GM18870 (cell line): ENCODE data around the gene GGT6.
"Not testable (repeated sequence)": the region's sequence is repeated elsewhere in the genome, so short reads cannot be mapped to it uniquely, and the experiment has no call there.

Experiments
- ATAC-seq: cut with Tn5 transposase; IDR thresholded peaks from one replicate; pipeline ENCODE4 v1.9.1; 2021; ENCODE audit warnings: moderate library complexity; ENCODE audit not compliant: unreplicated experiment

Gene GGT6, protein sequence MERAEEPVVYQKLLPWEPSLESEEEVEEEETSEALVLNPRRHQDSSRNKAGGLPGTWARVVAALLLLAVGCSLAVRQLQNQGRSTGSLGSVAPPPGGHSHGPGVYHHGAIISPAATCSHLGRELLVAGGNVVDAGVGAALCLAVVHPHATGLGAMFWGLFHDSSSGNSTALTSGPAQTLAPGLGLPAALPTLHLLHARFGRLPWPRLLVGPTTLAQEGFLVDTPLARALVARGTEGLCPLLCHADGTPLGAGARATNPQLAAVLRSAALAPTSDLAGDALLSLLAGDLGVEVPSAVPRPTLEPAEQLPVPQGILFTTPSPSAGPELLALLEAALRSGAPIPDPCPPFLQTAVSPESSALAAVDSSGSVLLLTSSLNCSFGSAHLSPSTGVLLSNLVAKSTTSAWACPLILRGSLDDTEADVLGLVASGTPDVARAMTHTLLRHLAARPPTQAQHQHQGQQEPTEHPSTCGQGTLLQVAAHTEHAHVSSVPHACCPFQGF

DNA sequence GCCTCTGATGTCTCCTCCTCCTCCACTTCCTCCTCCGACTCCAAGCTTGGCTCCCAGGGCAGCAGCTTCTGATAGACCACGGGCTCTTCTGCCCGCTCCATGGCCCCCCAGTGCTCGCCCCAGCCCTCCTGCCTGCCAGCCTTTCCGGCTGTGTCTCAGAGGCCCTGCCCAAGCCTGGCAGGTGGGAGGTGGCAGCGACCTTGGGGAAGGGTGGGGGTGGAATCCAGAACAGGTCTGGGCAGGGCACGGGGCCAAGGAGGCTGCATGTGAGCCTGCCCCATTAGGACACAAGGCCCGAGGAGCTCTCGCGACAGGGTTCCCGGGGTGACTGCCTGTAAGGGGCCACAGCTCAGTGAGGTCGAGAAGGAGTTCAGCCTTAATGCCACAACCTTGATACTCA, at the start of gene GGT6:
GGT6 (minus strand) TSS at position 157 of the 400 bp plus-strand sequence; CDS start at position 101, 56 bp downstream.
- no peak for ATAC-seq

DNA sequence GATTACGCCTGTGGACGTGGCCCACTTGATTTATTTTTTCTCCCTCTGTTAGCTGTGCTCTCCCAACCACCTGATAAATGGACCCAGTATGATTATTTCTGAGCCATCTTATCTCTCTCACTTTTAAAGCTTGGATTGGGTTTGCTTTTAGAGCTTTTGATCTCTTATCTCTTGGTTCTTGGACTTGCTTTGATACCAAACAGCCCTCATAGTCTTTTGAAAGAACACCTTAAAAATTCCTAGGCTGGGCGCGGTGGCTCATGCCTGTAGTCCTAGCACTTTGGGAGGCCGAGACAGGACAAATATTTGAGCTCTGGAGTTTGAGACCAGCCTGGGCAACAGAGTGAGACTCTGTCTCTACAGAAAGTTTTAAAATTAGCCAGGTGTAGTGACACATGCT, 49.8 kb upstream of the GGT6 start:
- ATAC-seq: no peak

DNA sequence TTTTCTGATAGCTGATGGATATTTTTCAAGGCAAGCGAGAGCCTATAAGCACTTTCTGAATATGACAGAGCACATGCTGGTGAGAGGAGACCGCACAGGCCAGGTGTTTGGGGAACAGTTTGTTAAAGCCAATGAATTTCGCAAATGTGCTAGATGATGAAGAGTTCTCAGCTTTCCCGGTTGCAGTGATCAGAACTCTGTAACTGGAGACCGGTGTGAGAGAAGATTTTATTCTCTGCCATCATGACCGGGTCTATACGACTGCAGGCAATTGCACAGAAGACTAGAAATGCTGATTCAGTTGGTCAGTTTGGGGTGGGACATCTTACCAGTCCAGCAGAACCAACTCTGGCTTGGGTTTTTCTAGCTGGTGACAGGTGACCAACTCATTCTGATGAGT, 49.4 kb upstream of the GGT6 start:
- ATAC-seq: no peak

DNA sequence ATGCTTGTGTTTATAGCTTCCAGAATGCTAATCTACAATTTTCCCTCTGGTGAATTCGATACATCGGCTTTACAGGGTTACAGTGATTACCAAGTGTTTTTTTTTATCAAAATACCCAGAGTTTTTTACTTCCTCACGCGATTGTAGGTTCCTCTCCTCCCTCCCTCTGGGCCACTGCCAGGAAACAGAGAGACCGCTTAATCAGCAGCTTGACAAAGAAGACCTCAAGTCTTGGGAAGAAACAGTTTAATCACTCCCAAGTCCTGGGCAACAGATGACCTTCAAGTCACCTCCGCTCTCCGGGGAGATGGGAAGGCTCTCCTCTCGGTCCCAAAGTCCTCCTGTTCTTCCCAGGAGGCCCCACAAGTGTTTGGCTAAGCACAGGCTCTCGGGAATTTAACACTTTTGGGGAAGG, 47.4 kb upstream of the GGT6 start:
- no peak for ATAC-seq

DNA sequence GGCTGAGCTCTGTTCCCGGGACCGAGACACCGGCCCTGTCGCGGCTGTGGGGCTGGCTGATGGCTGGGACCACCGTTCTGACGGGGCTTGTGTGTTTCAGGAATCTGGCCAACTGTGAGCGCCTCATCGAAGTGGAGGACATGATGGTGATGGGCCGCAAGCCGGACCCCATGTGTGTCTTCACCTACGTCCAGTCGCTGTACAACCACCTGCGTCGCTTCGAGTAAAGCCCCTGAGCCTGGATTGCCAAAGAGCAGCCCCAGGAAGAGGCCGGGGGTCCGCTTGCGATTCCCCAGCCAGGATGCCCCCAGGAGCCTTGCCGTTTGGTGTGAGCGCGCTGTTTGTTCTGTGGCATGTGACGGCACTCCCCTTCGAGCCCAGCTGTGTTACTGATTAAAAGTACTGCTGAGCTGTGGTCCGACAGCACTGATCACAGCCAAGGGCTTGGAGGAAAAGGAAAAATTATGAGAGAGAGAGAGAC, 46.9 kb upstream of the GGT6 start:
- no peak for ATAC-seq

DNA sequence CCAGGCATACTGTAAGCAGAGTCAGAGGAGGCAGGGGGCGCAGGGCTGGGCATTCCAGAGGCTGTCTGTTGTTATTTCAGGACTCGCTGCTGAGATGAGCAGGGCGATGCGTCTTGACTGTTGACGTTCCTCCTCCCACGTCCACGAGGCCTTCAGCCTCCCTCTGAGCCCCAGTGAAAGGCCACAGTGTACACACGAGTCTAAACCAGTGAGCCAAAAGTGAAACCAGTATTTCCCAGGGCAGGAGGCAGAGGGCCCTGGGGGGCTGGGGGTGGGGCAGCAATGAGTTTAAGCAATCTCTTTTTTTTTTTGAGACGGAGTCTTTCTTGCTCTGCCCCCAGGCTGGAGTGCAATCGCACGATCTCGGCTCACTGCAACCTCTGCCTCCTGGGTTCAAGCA, 45.4 kb upstream of the GGT6 start:
- ATAC-seq: no peak

DNA sequence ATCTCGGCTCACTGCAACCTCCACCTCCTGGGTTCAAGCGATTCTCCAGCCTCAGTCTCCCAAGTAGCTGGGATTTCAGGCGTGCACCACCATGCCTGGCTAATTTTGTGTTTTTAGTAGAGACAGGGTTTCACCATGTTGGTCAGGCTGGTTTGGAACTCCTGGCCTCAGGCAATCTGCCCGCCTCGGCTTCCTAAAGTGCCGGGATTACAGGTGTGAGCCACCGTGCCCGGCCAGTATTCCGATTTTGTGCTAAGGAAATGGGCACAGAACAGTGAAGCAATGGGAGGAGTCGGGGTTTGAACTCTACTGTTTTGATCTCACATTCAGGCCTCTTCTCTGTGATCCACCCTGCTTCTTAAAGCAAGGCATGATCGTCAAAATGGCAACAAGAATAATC, 44.4 kb upstream of the GGT6 start:
- ATAC-seq: not testable (repeated sequence)

DNA sequence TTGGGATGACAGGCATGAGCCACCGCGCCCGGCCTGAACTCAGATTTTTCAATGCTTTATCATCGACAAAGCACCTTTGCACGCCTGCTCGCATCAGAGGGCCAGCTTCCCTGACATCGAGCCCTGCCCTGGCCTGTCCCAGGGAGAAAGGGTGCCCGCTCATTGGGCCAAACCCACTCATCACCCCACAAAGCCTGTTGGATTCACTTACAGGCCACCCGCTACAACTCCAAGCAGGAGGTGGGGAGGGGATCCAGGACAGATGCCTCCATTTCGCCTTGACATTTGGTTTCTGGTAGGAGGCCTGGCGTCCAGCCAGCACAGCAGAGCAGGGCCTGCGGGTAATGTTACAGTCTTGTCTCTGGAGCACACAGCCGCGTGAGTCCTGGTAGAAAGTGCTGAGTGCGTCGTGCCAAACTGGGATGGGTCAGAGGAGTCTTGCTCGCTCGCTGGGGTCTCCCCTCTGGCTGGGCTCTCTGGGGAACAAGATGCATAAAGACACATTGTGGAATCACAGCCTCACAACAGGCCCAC, 43.8 kb upstream of the GGT6 start:
- ATAC-seq: no peak

DNA sequence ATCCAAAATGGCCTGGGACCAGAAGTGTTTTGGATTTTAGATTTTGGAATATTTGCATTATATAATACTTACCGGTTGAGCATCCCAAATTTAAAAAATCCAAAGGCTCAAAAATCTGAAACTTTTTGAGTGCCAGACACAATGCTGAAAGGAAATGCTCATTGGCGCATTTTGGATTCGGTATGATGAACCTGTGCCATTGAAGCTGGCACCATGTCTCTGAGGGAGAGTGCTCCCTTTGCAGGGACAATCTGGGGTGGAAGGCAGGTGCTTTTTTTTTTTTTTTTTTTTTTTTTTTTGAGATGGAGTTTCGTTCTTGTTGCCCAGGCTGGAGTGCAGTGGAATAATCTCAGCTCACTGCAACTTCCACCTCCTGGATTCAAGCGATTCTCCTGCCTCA, 41.7 kb upstream of the GGT6 start:
- no peak for ATAC-seq

DNA sequence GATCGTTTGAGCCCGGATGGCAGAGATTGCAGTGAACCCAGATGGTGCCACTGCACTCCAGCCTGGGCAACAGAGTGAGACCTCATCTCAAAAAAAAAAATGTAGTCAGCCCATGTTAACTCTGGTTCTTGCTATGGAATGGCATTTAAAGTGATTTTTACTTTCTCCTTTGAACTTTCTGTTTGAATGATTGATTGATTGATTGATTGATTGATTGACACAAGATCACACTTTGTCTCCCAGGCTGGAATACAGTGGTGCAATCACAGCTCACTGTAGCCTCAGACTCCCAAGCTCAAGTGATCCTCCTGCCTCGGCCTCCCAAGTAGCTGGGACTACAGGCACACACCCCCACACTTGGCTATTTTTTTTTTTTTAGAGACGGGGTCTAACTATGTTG, 40.9 kb upstream of the GGT6 start:
- no peak for ATAC-seq

DNA sequence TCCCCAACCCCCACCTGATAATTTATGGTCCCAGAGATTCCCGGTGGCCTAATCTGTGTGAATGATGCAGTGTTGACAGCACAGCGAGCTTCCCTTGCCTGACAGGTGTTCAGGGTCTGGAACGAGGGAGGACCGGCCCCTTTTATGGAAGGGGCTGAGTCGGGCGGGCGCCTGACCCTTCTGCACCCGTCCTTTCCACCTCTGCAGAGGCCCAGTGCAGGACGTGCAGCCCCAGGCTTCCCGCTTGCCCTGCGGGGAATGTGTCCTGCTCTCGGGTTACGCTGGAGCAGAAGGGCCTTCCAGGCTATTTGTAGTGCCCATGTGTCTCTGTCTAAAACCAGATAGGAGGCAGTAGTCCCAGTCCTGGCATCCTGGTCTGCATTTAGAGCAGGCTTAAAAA, 40.2 kb upstream of the GGT6 start:
- ATAC-seq: no peak

DNA sequence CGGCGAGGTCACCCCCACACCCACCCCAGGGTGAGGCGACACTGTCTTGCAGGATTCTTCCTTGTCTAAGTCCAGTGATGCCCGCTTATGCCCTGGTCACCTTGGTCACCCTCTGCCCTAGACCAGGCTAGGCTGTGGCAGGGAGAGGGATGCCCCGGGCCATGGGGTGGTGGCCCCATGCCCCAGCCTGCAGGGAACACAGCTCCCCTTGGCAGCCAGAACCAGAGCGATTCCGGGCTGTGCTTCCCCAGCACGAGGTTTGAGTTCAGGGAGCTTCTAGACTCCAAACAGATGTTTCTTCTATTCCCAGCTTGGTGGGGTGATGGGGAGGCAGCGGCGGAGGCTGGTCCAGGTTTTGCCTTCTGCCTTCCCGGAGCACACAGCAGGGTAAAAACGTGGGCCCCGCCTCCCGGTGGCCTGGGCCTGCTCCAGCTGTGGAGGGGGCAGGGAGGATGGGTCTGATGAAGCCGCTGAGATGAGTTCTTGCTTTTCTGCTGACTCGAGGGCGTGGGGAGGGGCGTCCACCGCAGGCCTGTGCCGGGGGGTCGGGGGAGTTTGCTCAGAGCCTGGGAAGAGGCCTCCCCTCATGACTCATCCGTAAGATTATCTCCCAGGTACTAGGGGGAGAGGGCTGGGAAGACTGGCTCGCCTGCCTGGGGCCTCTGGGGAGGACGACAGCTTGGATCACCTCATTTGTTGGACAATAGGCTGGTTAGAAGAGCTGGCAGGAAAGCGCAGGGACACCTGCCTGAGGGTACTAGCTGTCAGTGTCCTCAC, 39.3 kb upstream of the GGT6 start:
- ATAC-seq: no peak

DNA sequence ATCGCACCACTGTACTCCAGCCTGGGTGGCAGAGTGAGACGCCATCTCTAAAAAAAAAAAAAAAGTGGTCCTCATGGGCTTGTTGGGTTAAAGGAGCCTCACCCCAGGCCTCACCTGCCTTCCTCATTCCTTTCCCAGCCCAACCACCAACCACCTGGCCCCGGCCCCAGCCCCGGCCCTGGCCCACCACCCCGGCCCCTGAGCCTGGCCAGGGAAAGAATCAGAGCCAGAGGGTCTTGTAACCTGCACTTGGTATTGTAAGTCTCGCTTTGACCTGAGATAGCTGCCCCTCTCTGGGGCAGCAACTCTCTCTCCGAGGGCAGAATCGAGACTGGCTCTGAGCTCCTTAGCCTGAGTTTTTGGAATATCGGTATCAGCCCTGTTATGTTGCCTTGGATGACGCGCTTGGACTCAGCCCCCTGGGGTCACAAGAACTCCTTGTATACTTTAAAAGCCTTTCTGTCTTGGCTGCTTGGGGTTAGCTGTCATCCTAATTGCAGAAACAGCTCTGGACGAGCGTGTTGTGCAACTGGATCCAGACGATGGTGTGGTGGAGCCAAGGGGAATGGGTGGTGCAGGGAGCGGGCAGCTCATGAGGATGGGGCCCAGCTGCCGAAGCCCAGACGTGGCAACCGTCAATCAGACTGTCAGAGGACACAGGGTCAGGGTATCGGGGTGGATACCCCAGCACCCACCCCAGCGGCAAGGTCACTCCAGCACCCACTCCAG, 38.6 kb upstream of the GGT6 start:
- ATAC-seq: no peak

DNA sequence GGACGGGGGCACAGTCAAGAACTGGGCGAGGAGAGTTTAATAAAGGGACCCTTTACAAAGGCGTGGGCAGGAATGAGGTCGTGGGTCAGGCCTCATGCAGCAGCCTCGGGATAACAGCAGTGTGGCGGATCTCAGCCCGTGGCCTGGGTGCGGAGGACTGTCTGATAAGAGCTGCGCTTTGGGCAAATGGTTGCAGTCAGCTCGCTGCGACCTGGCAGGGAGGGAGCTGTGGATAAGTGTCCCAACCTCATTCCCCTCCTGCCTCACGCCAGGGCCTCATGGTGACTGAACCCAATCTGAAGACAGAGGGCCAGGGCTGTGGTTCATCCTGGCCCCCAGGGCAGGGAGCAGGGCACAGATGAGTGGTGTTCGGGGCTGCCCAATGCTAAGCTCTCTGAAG, 37.6 kb upstream of the GGT6 start:
- ATAC-seq: no peak

DNA sequence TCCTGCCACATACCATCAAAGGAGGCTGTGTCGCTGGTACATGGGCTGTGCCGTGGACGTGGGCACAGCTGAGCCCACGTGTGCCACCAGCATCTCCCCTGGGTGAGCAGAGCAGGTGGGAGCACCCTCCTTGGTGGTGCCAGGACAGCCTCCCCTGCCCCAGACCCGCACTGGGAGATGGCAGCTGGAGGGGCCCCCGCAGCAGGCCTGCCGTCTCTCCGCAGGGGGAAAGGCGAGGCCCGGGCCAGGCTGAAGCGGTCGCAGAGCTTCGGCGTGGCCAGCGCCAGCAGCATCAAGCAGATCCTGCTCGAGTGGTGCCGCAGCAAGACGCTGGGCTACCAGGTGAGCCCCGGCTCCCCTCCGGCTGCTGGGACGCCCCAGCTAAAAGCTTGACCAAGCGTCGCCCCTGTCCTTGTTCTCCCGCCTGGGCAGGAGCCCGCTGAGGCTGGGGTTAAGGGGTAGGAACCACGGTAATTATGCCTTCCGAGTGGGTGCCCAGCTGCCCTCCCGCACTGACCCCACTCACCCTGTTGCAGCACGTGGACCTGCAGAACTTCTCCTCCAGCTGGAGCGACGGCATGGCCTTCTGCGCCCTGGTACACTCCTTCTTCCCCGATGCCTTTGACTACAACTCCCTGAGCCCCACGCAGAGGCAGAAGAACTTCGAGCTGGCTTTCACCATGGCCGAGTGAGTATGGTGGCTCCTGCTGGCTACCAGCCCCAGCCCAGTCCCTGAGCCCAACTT, 36.4 kb upstream of the GGT6 start:
- ATAC-seq: no peak

DNA sequence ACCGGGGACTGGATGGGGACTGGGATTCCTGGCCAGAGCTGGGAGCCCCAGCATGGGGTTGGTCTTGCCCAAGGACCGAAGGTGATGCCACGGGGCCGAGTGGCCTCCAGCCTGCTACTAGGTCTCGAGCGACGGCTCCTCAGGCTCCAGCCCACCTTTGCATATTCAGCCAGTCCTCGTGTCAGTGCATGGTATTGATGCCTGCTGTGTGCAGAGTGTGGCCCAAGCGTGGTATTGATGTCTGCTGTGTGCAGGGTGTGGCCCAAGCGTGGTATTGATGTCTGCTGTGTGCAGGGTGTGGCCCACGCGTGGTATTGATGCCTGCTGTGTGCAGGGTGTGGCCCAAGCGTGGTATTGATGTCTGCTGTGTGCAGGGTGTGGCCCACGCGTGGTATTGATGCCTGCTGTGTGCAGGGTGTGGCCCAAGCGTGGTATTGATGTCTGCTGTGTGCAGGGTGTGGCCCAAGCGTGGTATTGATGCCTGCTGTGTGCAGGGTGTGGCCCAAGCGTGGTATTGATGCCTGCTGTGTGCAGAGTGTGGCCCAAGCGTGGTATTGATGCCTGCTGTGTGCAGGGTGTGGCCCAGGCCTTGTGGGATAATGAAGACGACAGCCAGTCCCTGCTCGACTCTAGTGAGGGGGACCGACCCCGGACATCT, 35.4 kb upstream of the GGT6 start:
- ATAC-seq: not testable (repeated sequence)

DNA sequence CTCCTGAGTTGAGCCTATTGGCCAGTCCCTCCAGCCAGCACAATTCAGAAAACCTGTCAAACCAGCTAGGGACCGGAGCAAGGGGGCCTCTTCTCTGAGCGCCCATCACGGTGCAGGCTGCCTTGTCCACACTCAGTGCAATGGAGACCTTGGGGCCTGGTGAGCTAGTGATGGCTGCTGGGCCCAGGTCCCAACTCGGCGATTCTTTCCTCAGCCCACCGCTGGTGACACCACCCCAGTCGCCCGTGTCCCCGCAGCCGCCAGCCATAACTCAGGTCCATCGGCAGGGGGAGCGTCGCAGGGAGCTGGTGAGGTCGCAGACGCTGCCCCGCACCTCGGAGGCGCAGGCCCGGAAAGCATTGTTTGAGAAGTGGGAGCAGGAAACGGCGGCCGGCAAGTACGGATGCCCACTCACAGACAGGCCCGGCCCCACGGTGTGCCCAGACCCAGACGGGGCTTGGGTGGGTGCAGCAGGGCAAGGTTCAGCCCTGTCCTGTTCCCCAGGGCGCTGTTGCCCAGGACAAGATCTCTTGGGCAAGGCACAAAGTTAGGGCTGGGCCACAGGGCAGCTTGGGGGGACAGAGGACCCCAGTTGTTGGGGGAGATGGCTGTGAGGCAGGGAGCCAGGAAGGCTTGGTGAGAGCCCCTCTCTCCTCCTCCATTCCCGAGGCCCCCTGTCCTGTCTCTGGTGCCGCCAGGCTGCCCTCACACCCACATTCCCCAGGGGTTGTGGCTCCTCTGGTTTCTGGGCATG, 34.7 kb upstream of the GGT6 start:
- no peak for ATAC-seq

DNA sequence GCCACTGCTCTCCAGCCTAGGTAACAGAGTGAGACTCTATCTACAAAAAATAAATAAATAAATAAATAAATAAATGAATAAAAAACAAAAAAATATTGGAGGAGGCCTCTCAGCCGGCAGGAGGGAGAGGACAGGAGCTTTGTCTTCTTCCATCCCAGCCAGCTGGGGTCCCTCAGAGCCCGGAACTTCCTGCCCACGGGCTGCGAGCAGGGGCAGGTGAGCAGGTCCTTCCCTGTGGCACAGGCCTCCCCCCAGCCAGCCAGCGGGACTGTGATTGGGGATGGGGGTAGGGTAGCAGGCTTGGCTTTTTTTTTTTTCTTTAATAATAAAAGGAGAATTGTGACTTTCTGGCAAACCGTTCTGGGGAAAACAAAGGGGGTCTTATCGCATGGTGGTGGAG, 34.0 kb upstream of the GGT6 start:
- ATAC-seq: no peak

DNA sequence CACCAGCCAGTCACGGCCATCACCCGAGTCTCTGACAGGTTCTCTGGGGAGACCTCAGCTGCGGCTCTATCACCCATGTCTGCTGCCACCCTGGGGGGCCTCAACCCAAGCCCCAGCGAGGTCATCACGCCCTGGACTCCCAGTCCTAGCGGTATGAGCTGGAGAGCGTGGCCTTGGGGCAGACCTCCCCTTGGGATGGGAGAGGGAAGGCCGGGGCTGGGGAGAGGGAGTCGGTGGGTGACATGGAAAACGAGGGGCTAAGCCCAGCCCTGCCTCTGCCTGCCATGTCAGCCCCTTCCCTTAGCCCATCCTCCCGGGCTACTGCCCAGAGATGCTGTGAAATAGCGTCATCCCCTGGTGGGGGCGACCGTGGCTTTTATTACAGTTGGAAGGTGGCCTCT, 32.6 kb upstream of the GGT6 start:
- no peak for ATAC-seq
